ENCODE results near the gene COX19.
A peak's percentile ranks its signal among the peaks of the same experiment; 100 is the strongest.

COX19 gene

GRCh38 chr7:922334-923107 is 52.8 kb downstream of the COX19 start:
- peak overlapping the region; percentile 68 for H3K9ac ChIP-seq
- H3K4me1 ChIP-seq: peaks cover 85% of the 10 kb centered on the region
- no peaks in the 10 kb centered on the region for H3K9me3 ChIP-seq
- peaks cover 11% of the 10 kb centered on the region for H3K36me3 ChIP-seq
- H4K20me1 ChIP-seq: no peaks in the 10 kb centered on the region
- H3K27ac ChIP-seq: peak overlapping the region; percentile 94
- TF ChIP-seq Cebpa-rat (IDR thresholded peaks at IDR 0.05): no peak
- H3K27me3 ChIP-seq: no peaks in the 10 kb centered on the region
- peak overlapping the region; percentile 100 for H3K4me2 ChIP-seq
- H3K4me3 ChIP-seq: peak overlapping the region; percentile 64

GRCh38 chr7:921581-922333 is 53.6 kb downstream of the COX19 start:
- Histone ChIP-seq H3K36me3 (peaks cover 11% of the 10 kb centered on the region), H3K27me3 (no peaks in the 10 kb centered on the region), H3K9me3 (no peaks in the 10 kb centered on the region), H3K4me2 (peak overlapping the region; percentile 100), H4K20me1 (no peaks in the 10 kb centered on the region), H3K27ac (peak overlapping the region; percentile 78), H3K9ac (peak overlapping the region; percentile 54), H3K4me3 (peak overlapping the region; percentile 31; the same call in 1 of the 2 replicates), H3K4me1 (peaks cover 78% of the 10 kb centered on the region)
- TF ChIP-seq Cebpa-rat (IDR thresholded peaks at IDR 0.05): no peak

GRCh38 chr7:921071-921461 is 54.3 kb downstream of the COX19 start:
- Histone ChIP-seq H3K9me3 (no peaks in the 10 kb centered on the region), H3K4me3 (no peak overlapping the region), H3K27me3 (no peaks in the 10 kb centered on the region), H4K20me1 (no peaks in the 10 kb centered on the region), H3K36me3 (peaks cover 11% of the 10 kb centered on the region), H3K4me2 (peak overlapping the region; percentile 100), H3K4me1 (peaks cover 77% of the 10 kb centered on the region), H3K27ac (peak overlapping the region; percentile 78; the same call in 1 of the 2 replicates), H3K9ac (no peak overlapping the region)
- TF ChIP-seq Cebpa-rat (IDR thresholded peaks at IDR 0.05): no peak

- TF ChIP-seq Cebpa-rat (IDR thresholded peaks at IDR 0.05): no peak
- peaks cover 77% of the 10 kb centered on the region for H3K4me1 ChIP-seq
- H3K27me3 ChIP-seq: no peaks in the 10 kb centered on the region
- H3K9me3 ChIP-seq: no peaks in the 10 kb centered on the region
- H3K4me2 ChIP-seq: peak overlapping the region; percentile 100
- H3K27ac ChIP-seq: peak overlapping the region; percentile 78; the same call in 1 of the 2 replicates
- peak overlapping the region; percentile 24; the same call in 1 of the 2 replicates for H3K9ac ChIP-seq
- H3K36me3 ChIP-seq: peaks cover 11% of the 10 kb centered on the region
- H4K20me1 ChIP-seq: no peaks in the 10 kb centered on the region
- no peak overlapping the region for H3K4me3 ChIP-seq
These were observed 54.8 kb downstream of the COX19 start for GRCh38 chr7:920351-921070.

GRCh38 chr7:919924-920341 is 55.4 kb downstream of the COX19 start:
- Histone ChIP-seq H3K27me3 (no peaks in the 10 kb centered on the region), H3K4me3 (no peak overlapping the region), H3K9ac (no peak overlapping the region), H4K20me1 (no peaks in the 10 kb centered on the region), H3K4me1 (peaks cover 77% of the 10 kb centered on the region), H3K4me2 (peak overlapping the region; percentile 100; the same call in 1 of the 2 replicates), H3K36me3 (peaks cover 17% of the 10 kb centered on the region), H3K27ac (no peak overlapping the region), H3K9me3 (no peaks in the 10 kb centered on the region)
- no peak for TF ChIP-seq Cebpa-rat (IDR thresholded peaks at IDR 0.05)

- H4K20me1 ChIP-seq: no peaks in the 10 kb centered on the region
- no peaks in the 10 kb centered on the region for H3K9me3 ChIP-seq
- H3K4me2 ChIP-seq: no peak overlapping the region
- no peaks in the 10 kb centered on the region for H3K27me3 ChIP-seq
- no peak overlapping the region for H3K9ac ChIP-seq
- H3K36me3 ChIP-seq: peaks cover 25% of the 10 kb centered on the region
- peaks cover 75% of the 10 kb centered on the region for H3K4me1 ChIP-seq
- no peak for TF ChIP-seq Cebpa-rat (IDR thresholded peaks at IDR 0.05)
- no peak overlapping the region for H3K4me3 ChIP-seq
- H3K27ac ChIP-seq: peak overlapping the region; percentile 26; the same call in 1 of the 2 replicates
These were observed 56.3 kb downstream of the COX19 start for GRCh38 chr7:919114-919442.

- Histone ChIP-seq H3K27me3 (no peaks in the 10 kb centered on the region), H3K4me1 (peaks cover 76% of the 10 kb centered on the region), H4K20me1 (no peaks in the 10 kb centered on the region), H3K9ac (no peak overlapping the region), H3K27ac (peak overlapping the region; percentile 26; the same call in 1 of the 2 replicates), H3K36me3 (peaks cover 29% of the 10 kb centered on the region), H3K4me2 (no peak overlapping the region), H3K4me3 (no peak overlapping the region), H3K9me3 (no peaks in the 10 kb centered on the region)
- TF ChIP-seq Cebpa-rat (IDR thresholded peaks at IDR 0.05): no peak
These were observed 56.8 kb downstream of the COX19 start for GRCh38 chr7:918441-919113.

GRCh38 chr7:918118-918425 is 57.3 kb downstream of the COX19 start:
- Histone ChIP-seq H4K20me1 (no peaks in the 10 kb centered on the region), H3K4me3 (no peak overlapping the region), H3K4me1 (peaks cover 74% of the 10 kb centered on the region), H3K4me2 (no peak overlapping the region), H3K36me3 (peaks cover 29% of the 10 kb centered on the region), H3K9ac (no peak overlapping the region), H3K9me3 (no peaks in the 10 kb centered on the region), H3K27ac (no peak overlapping the region), H3K27me3 (no peaks in the 10 kb centered on the region)
- no peak for TF ChIP-seq Cebpa-rat (IDR thresholded peaks at IDR 0.05)

Measured in BLaER1 (cell line).